GM23338 (cell line): Measurements from ENCODE around the gene OR5H14. TPM values are rescaled to one million over a fixed set of nuclear protein-coding genes. Genes with fewer than 3 reads are reported as not detected.

Experiments
- ATAC-seq: fragments of 200-7000 bp; cut with Tn5 transposase; 3 replicates; pipeline ENCODE4 v1.9.1; 2020
- DNase-seq: peaks from one replicate; pipeline ENCODE4 v3.0.0-alpha.2; 2015; ENCODE audit warnings: low spot score
- H2AFZ ChIP-seq: fragments of 200-600 bp; sonication (generic); 2 replicates; pipeline ENCODE4 v1.8.0; 2016; ENCODE audit warnings: antibody characterized with exemption, mild to moderate bottlenecking, moderate library complexity
- H3F3A ChIP-seq: fragments of 200-600 bp; sonication (generic); replicated peaks from 2 replicates; pipeline ENCODE4 v1.8.0; 2017; ENCODE audit warnings: antibody characterized with exemption, mixed run types, low read depth
- H3K27ac ChIP-seq: fragments of 200-600 bp; sonication (generic); 2 replicates; pipeline ENCODE4 v1.6.1; 2016; ENCODE audit warnings: low read depth
- H3K27me3 ChIP-seq: fragments of 200-600 bp; sonication (generic); 2 replicates; pipeline ENCODE4 v1.8.0; 2016; ENCODE audit warnings: mild to moderate bottlenecking, mixed run types, moderate library complexity; ENCODE audit not compliant: insufficient read depth
- H3K36me3 ChIP-seq: fragments of 200-600 bp; sonication (generic); 2 replicates; pipeline ENCODE4 v1.8.0; 2016; ENCODE audit warnings: mild to moderate bottlenecking; ENCODE audit not compliant: insufficient read depth
- H3K4me1 ChIP-seq: fragments of 200-600 bp; sonication (generic); 2 replicates; pipeline ENCODE4 v1.8.0; 2016; ENCODE audit warnings: mild to moderate bottlenecking, moderate library complexity; ENCODE audit not compliant: insufficient read depth
- H3K4me2 ChIP-seq: fragments of 200-600 bp; sonication (generic); 2 replicates; pipeline ENCODE4 v1.7.1; 2017; ENCODE audit warnings: mixed run types
- H3K4me3 ChIP-seq: fragments of 200-600 bp; sonication (generic); 2 replicates; pipeline ENCODE4 v1.6.1; 2016; ENCODE audit warnings: mixed run types
- H3K79me2 ChIP-seq: fragments of 200-600 bp; sonication (generic); replicated peaks from 2 replicates; pipeline ENCODE4 v1.8.0; 2017; ENCODE audit warnings: mild to moderate bottlenecking; ENCODE audit not compliant: insufficient read depth
- H3K9me2 ChIP-seq: fragments of 200-600 bp; sonication (generic); 2 replicates; pipeline ENCODE4 v1.8.0; 2017; ENCODE audit not compliant: insufficient read depth
- H4K20me1 ChIP-seq: fragments of 200-600 bp; sonication (generic); replicated peaks from 2 replicates; pipeline ENCODE4 v1.8.0; 2017; ENCODE audit warnings: mild to moderate bottlenecking; ENCODE audit not compliant: insufficient read depth
- H3K27ac Mint-ChIP-seq: 2 replicates; pipeline ENCODE4 v1.8.0; 2020; ENCODE audit warnings: inconsistent platforms, mild to moderate bottlenecking, moderate library complexity, mixed read lengths
- H3K27me3 Mint-ChIP-seq: 3 replicates; pipeline ENCODE4 v1.8.0; 2022; ENCODE audit warnings: low read depth, mild to moderate bottlenecking, moderate library complexity, mixed read lengths, inconsistent platforms; ENCODE audit not compliant: insufficient read depth, poor library complexity
- H3K36me3 Mint-ChIP-seq: 3 replicates; pipeline ENCODE4 v1.8.0; 2021; ENCODE audit warnings: low read depth, mild to moderate bottlenecking, inconsistent platforms, moderate library complexity, mixed read lengths
- H3K4me1 Mint-ChIP-seq: 3 replicates; pipeline ENCODE4 v1.8.0; 2020; ENCODE audit warnings: mild to moderate bottlenecking, inconsistent platforms, mixed read lengths
- H3K4me3 Mint-ChIP-seq: 3 replicates; pipeline ENCODE4 v1.8.0; 2021; ENCODE audit warnings: moderate library complexity, mild to moderate bottlenecking, inconsistent platforms, mixed read lengths
- H3K9me3 Mint-ChIP-seq: 3 replicates; pipeline ENCODE4 v1.8.0; 2020; ENCODE audit warnings: moderate library complexity, mild to moderate bottlenecking, inconsistent platforms, mixed read lengths
- CREB1 ChIP-seq: fragments of 250-450 bp; sonication (Bioruptor Pico); IDR thresholded peaks from 2 replicates; pipeline ENCODE4 v1.5.0; 2020; ENCODE audit warnings: low read depth, mild to moderate bottlenecking, moderate library complexity
- EZH2 ChIP-seq: fragments of 200-600 bp; sonication (generic); IDR thresholded peaks from one replicate; pipeline ENCODE4 v1.8.0; 2017; ENCODE audit warnings: antibody characterized with exemption, mild to moderate bottlenecking, low read depth; ENCODE audit not compliant: unreplicated experiment
- EZH2phosphoT487 ChIP-seq: fragments of 200-600 bp; sonication (generic); IDR thresholded peaks from one replicate; pipeline ENCODE4 v1.8.1; 2018; ENCODE audit warnings: antibody characterized with exemption; ENCODE audit not compliant: unreplicated experiment
- JUNB ChIP-seq: IDR thresholded peaks from one replicate; pipeline ENCODE4 v1.6.1; 2016; ENCODE audit warnings: antibody characterized with exemption; ENCODE audit not compliant: unreplicated experiment
- NANOG ChIP-seq: IDR thresholded peaks from 2 replicates; pipeline ENCODE4 v1.6.1; 2016; ENCODE audit warnings: antibody characterized with exemption, borderline replicate concordance
- POLR2AphosphoS5 ChIP-seq: IDR thresholded peaks from 2 replicates; pipeline ENCODE4 v1.6.1; 2016; ENCODE audit warnings: antibody characterized with exemption, low read depth
- STAT1 ChIP-seq: IDR thresholded peaks from one replicate; pipeline ENCODE4 v1.6.1; 2016; ENCODE audit warnings: antibody characterized with exemption; ENCODE audit not compliant: unreplicated experiment
- ZNF114 ChIP-seq: fragments of 250-450 bp; sonication (Bioruptor Pico); IDR thresholded peaks from 2 replicates; pipeline ENCODE4 v1.5.0; 2020; ENCODE audit warnings: mild to moderate bottlenecking, moderate library complexity
- ZNF331 ChIP-seq: fragments of 250-450 bp; sonication (Bioruptor Pico); IDR thresholded peaks from 2 replicates; pipeline ENCODE4 v1.5.0; 2020; ENCODE audit warnings: low read depth, mild to moderate bottlenecking, moderate library complexity
- polyA plus RNA-seq: library from polyadenylated mRNA; unstranded; fragments of >200 nt; fragmentation: Nextera tagmentation; extraction: Ambion mirVana; gene quantifications from 2 replicates; pipeline ENCODE4 v1.2.1, GENCODE V29; 2016
- total RNA-seq: library from RNA; depleted of rRNA; stranded (reverse); fragments of >200 nt; shearing (Covaris generic); gene quantifications from 2 replicates; pipeline ENCODE4 v1.2.3, GENCODE V29; 2014
- TF ChIP-seq, protein P1 (sequence below): fragments of 250-450 bp; sonication (Bioruptor Pico); IDR thresholded peaks from 2 replicates; pipeline ENCODE4 v1.5.0; 2020; ENCODE audit warnings: mild to moderate bottlenecking, moderate library complexity
- TF ChIP-seq, protein P2 (sequence below), 2 experiments: fragments of 200-600 bp in 1 of 2; sonication (generic) in 1 of 2; conservative IDR thresholded peaks; 2 replicates each; pipeline versions ENCODE4 v1.5.1 to v1.6.1; 2016 to 2017; ENCODE audit warnings: antibody characterized with exemption in 2 of 2, low read depth in 2 of 2, mild to moderate bottlenecking in 2 of 2, moderate library complexity in 1 of 2
- TF ChIP-seq, protein P3 (sequence below): IDR thresholded peaks from 2 replicates; pipeline ENCODE4 v1.6.1; 2016; ENCODE audit warnings: antibody characterized with exemption
- TF ChIP-seq, protein P4 (sequence below): IDR thresholded peaks from one replicate; pipeline ENCODE4 v1.6.1; 2018; ENCODE audit warnings: antibody characterized with exemption; ENCODE audit not compliant: unreplicated experiment

The OR5H14 gene
- total and polyA plus RNA-seq, 2 experiments from 2014 or later, result 0.05 TPM; not detected in 1

DNA sequence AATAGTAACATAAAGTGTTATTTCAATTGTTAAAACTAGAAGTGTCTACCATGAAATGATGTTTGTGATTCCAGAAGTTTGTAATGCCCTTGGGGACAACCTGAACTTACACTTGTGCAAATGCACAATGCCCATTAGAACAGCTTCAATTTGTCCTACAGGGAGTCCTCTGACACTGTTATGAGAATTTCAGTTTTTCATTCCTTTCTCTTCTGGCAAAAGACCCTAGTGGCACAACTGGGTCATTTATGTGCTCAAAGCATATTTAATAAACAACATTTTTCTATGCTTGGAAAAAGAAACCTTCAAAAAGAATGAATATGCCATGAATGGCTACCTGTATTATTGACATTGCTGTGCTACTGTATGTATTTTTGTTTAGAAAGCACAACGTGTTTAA is 16.9 kb upstream of the OR5H14 start, which contains the start of gene OR5H1:
OR5H1 (plus strand) TSS at position 301 of the 400 bp plus-strand sequence. CDS start 1,977 bp downstream, outside the sequence.
- Histone ChIP-seq H3K27me3 (no peaks in the 10 kb centered on the region), H4K20me1 (no peaks in the 10 kb centered on the region), H3K4me3 (no peak within 1 kb of the TSS), H3K36me3 (no peaks in the 10 kb centered on the region), H3K9me2 (no peaks in the 10 kb centered on the region), H3K79me2 (no peaks in the 10 kb centered on the region), H3K4me1 (no peaks in the 10 kb centered on the region), H3K4me2 (no peak within 1 kb of the TSS), H3K27ac (no peak within 1 kb of the TSS), H2AFZ (no peak within 1 kb of the TSS), H3F3A (no peaks in the 10 kb centered on the region)
- no peak within 1 kb of the TSS for H3K27ac Mint-ChIP-seq
- H3K36me3 Mint-ChIP-seq, result no peaks in the 10 kb centered on the region
- DNase-seq (no peak), ATAC-seq (no peak)
- no peaks in the 10 kb centered on the region for H3K27me3 Mint-ChIP-seq
- no peaks in the 10 kb centered on the region for H3K4me1 Mint-ChIP-seq
- H3K9me3 Mint-ChIP-seq, result no peaks in the 10 kb centered on the region; the same call in 2 of the 3 replicates
- TF ChIP-seq, protein P1, sequence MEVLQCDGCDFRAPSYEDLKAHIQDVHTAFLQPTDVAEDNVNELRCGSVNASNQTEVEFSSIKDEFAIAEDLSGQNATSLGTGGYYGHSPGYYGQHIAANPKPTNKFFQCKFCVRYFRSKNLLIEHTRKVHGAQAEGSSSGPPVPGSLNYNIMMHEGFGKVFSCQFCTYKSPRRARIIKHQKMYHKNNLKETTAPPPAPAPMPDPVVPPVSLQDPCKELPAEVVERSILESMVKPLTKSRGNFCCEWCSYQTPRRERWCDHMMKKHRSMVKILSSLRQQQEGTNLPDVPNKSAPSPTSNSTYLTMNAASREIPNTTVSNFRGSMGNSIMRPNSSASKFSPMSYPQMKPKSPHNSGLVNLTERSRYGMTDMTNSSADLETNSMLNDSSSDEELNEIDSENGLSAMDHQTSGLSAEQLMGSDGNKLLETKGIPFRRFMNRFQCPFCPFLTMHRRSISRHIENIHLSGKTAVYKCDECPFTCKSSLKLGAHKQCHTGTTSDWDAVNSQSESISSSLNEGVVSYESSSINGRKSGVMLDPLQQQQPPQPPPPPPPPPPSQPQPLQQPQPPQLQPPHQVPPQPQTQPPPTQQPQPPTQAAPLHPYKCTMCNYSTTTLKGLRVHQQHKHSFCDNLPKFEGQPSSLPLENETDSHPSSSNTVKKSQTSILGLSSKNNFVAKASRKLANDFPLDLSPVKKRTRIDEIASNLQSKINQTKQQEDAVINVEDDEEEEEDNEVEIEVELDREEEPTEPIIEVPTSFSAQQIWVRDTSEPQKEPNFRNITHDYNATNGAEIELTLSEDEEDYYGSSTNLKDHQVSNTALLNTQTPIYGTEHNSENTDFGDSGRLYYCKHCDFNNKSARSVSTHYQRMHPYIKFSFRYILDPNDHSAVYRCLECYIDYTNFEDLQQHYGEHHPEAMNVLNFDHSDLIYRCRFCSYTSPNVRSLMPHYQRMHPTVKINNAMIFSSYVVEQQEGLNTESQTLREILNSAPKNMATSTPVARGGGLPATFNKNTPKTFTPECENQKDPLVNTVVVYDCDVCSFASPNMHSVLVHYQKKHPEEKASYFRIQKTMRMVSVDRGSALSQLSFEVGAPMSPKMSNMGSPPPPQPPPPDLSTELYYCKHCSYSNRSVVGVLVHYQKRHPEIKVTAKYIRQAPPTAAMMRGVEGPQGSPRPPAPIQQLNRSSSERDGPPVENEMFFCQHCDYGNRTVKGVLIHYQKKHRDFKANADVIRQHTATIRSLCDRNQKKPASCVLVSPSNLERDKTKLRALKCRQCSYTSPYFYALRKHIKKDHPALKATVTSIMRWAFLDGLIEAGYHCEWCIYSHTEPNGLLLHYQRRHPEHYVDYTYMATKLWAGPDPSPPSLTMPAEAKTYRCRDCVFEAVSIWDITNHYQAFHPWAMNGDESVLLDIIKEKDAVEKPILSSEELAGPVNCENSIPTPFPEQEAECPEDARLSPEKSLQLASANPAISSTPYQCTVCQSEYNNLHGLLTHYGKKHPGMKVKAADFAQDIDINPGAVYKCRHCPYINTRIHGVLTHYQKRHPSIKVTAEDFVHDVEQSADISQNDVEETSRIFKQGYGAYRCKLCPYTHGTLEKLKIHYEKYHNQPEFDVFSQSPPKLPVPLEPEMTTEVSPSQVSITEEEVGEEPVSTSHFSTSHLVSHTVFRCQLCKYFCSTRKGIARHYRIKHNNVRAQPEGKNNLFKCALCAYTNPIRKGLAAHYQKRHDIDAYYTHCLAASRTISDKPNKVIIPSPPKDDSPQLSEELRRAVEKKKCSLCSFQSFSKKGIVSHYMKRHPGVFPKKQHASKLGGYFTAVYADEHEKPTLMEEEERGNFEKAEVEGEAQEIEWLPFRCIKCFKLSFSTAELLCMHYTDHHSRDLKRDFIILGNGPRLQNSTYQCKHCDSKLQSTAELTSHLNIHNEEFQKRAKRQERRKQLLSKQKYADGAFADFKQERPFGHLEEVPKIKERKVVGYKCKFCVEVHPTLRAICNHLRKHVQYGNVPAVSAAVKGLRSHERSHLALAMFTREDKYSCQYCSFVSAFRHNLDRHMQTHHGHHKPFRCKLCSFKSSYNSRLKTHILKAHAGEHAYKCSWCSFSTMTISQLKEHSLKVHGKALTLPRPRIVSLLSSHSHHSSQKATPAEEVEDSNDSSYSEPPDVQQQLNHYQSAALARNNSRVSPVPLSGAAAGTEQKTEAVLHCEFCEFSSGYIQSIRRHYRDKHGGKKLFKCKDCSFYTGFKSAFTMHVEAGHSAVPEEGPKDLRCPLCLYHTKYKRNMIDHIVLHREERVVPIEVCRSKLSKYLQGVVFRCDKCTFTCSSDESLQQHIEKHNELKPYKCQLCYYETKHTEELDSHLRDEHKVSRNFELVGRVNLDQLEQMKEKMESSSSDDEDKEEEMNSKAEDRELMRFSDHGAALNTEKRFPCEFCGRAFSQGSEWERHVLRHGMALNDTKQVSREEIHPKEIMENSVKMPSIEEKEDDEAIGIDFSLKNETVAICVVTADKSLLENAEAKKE, result no peak
- TF ChIP-seq, protein P2, sequence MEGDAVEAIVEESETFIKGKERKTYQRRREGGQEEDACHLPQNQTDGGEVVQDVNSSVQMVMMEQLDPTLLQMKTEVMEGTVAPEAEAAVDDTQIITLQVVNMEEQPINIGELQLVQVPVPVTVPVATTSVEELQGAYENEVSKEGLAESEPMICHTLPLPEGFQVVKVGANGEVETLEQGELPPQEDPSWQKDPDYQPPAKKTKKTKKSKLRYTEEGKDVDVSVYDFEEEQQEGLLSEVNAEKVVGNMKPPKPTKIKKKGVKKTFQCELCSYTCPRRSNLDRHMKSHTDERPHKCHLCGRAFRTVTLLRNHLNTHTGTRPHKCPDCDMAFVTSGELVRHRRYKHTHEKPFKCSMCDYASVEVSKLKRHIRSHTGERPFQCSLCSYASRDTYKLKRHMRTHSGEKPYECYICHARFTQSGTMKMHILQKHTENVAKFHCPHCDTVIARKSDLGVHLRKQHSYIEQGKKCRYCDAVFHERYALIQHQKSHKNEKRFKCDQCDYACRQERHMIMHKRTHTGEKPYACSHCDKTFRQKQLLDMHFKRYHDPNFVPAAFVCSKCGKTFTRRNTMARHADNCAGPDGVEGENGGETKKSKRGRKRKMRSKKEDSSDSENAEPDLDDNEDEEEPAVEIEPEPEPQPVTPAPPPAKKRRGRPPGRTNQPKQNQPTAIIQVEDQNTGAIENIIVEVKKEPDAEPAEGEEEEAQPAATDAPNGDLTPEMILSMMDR (conservative IDR thresholded peaks at IDR 0.05; ENCODE audit: low read depth in 2 of 2), result no peak
- TF ChIP-seq ZNF331 (no peak), ZNF114 (CRISPR knock-in tag) (no peak), EZH2phosphoT487 (no peak), CREB1 (CRISPR knock-in tag) (no peak), JUNB (no peak), POLR2AphosphoS5 (no peak), STAT1 (no peak), NANOG (no peak), EZH2 (no peak)
- TF ChIP-seq, protein P3, sequence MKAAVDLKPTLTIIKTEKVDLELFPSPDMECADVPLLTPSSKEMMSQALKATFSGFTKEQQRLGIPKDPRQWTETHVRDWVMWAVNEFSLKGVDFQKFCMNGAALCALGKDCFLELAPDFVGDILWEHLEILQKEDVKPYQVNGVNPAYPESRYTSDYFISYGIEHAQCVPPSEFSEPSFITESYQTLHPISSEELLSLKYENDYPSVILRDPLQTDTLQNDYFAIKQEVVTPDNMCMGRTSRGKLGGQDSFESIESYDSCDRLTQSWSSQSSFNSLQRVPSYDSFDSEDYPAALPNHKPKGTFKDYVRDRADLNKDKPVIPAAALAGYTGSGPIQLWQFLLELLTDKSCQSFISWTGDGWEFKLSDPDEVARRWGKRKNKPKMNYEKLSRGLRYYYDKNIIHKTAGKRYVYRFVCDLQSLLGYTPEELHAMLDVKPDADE, result no peak
- TF ChIP-seq, protein P4, sequence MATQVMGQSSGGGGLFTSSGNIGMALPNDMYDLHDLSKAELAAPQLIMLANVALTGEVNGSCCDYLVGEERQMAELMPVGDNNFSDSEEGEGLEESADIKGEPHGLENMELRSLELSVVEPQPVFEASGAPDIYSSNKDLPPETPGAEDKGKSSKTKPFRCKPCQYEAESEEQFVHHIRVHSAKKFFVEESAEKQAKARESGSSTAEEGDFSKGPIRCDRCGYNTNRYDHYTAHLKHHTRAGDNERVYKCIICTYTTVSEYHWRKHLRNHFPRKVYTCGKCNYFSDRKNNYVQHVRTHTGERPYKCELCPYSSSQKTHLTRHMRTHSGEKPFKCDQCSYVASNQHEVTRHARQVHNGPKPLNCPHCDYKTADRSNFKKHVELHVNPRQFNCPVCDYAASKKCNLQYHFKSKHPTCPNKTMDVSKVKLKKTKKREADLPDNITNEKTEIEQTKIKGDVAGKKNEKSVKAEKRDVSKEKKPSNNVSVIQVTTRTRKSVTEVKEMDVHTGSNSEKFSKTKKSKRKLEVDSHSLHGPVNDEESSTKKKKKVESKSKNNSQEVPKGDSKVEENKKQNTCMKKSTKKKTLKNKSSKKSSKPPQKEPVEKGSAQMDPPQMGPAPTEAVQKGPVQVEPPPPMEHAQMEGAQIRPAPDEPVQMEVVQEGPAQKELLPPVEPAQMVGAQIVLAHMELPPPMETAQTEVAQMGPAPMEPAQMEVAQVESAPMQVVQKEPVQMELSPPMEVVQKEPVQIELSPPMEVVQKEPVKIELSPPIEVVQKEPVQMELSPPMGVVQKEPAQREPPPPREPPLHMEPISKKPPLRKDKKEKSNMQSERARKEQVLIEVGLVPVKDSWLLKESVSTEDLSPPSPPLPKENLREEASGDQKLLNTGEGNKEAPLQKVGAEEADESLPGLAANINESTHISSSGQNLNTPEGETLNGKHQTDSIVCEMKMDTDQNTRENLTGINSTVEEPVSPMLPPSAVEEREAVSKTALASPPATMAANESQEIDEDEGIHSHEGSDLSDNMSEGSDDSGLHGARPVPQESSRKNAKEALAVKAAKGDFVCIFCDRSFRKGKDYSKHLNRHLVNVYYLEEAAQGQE, result no peak
- H3K4me3 Mint-ChIP-seq, result no peak within 1 kb of the TSS
